GM23338 (cell line): ENCODE measurements around the gene ZFHX2. TPM values are rescaled to one million over a fixed set of nuclear protein-coding genes. Genes with fewer than 3 reads are reported as not detected.

Experiments used
- ATAC-seq: fragments of 200-7000 bp; cut with Tn5 transposase; 3 replicates; pipeline ENCODE4 v1.9.1; 2020
- DNase-seq: peaks from one replicate; pipeline ENCODE4 v3.0.0-alpha.2; 2015; ENCODE audit warnings: low spot score
- H2AFZ ChIP-seq: fragments of 200-600 bp; sonication (generic); 2 replicates; pipeline ENCODE4 v1.8.0; 2016; ENCODE audit warnings: antibody characterized with exemption, mild to moderate bottlenecking, moderate library complexity
- H3F3A ChIP-seq: fragments of 200-600 bp; sonication (generic); replicated peaks from 2 replicates; pipeline ENCODE4 v1.8.0; 2017; ENCODE audit warnings: antibody characterized with exemption, mixed run types, low read depth
- H3K27ac ChIP-seq: fragments of 200-600 bp; sonication (generic); 2 replicates; pipeline ENCODE4 v1.6.1; 2016; ENCODE audit warnings: low read depth
- H3K27me3 ChIP-seq: fragments of 200-600 bp; sonication (generic); 2 replicates; pipeline ENCODE4 v1.8.0; 2016; ENCODE audit warnings: mild to moderate bottlenecking, mixed run types, moderate library complexity; ENCODE audit not compliant: insufficient read depth
- H3K36me3 ChIP-seq: fragments of 200-600 bp; sonication (generic); 2 replicates; pipeline ENCODE4 v1.8.0; 2016; ENCODE audit warnings: mild to moderate bottlenecking; ENCODE audit not compliant: insufficient read depth
- H3K4me1 ChIP-seq: fragments of 200-600 bp; sonication (generic); 2 replicates; pipeline ENCODE4 v1.8.0; 2016; ENCODE audit warnings: mild to moderate bottlenecking, moderate library complexity; ENCODE audit not compliant: insufficient read depth
- H3K4me2 ChIP-seq: fragments of 200-600 bp; sonication (generic); 2 replicates; pipeline ENCODE4 v1.7.1; 2017; ENCODE audit warnings: mixed run types
- H3K4me3 ChIP-seq: fragments of 200-600 bp; sonication (generic); 2 replicates; pipeline ENCODE4 v1.6.1; 2016; ENCODE audit warnings: mixed run types
- H3K79me2 ChIP-seq: fragments of 200-600 bp; sonication (generic); replicated peaks from 2 replicates; pipeline ENCODE4 v1.8.0; 2017; ENCODE audit warnings: mild to moderate bottlenecking; ENCODE audit not compliant: insufficient read depth
- H3K9me2 ChIP-seq: fragments of 200-600 bp; sonication (generic); 2 replicates; pipeline ENCODE4 v1.8.0; 2017; ENCODE audit not compliant: insufficient read depth
- H4K20me1 ChIP-seq: fragments of 200-600 bp; sonication (generic); replicated peaks from 2 replicates; pipeline ENCODE4 v1.8.0; 2017; ENCODE audit warnings: mild to moderate bottlenecking; ENCODE audit not compliant: insufficient read depth
- H3K27ac Mint-ChIP-seq: 2 replicates; pipeline ENCODE4 v1.8.0; 2020; ENCODE audit warnings: inconsistent platforms, mild to moderate bottlenecking, moderate library complexity, mixed read lengths
- H3K27me3 Mint-ChIP-seq: 3 replicates; pipeline ENCODE4 v1.8.0; 2022; ENCODE audit warnings: low read depth, mild to moderate bottlenecking, moderate library complexity, mixed read lengths, inconsistent platforms; ENCODE audit not compliant: insufficient read depth, poor library complexity
- H3K36me3 Mint-ChIP-seq: 3 replicates; pipeline ENCODE4 v1.8.0; 2021; ENCODE audit warnings: low read depth, mild to moderate bottlenecking, inconsistent platforms, moderate library complexity, mixed read lengths
- H3K4me1 Mint-ChIP-seq: 3 replicates; pipeline ENCODE4 v1.8.0; 2020; ENCODE audit warnings: mild to moderate bottlenecking, inconsistent platforms, mixed read lengths
- H3K4me3 Mint-ChIP-seq: 3 replicates; pipeline ENCODE4 v1.8.0; 2021; ENCODE audit warnings: moderate library complexity, mild to moderate bottlenecking, inconsistent platforms, mixed read lengths
- H3K9me3 Mint-ChIP-seq: 3 replicates; pipeline ENCODE4 v1.8.0; 2020; ENCODE audit warnings: moderate library complexity, mild to moderate bottlenecking, inconsistent platforms, mixed read lengths
- JUNB ChIP-seq: IDR thresholded peaks from one replicate; pipeline ENCODE4 v1.6.1; 2016; ENCODE audit warnings: antibody characterized with exemption; ENCODE audit not compliant: unreplicated experiment
- POLR2AphosphoS5 ChIP-seq: IDR thresholded peaks from 2 replicates; pipeline ENCODE4 v1.6.1; 2016; ENCODE audit warnings: antibody characterized with exemption, low read depth
- ZNF114 ChIP-seq: fragments of 250-450 bp; sonication (Bioruptor Pico); IDR thresholded peaks from 2 replicates; pipeline ENCODE4 v1.5.0; 2020; ENCODE audit warnings: mild to moderate bottlenecking, moderate library complexity
- polyA plus RNA-seq: library from polyadenylated mRNA; unstranded; fragments of >200 nt; fragmentation: Nextera tagmentation; extraction: Ambion mirVana; gene quantifications from 2 replicates; pipeline ENCODE4 v1.2.1, GENCODE V29; 2016
- total RNA-seq: library from RNA; depleted of rRNA; stranded (reverse); fragments of >200 nt; shearing (Covaris generic); gene quantifications from 2 replicates; pipeline ENCODE4 v1.2.3, GENCODE V29; 2014
- TF ChIP-seq, protein P1 (sequence below), 2 experiments: fragments of 200-600 bp in 1 of 2; sonication (generic) in 1 of 2; conservative IDR thresholded peaks; 2 replicates each; pipeline versions ENCODE4 v1.5.1 to v1.6.1; 2016 to 2017; ENCODE audit warnings: antibody characterized with exemption in 2 of 2, low read depth in 2 of 2, mild to moderate bottlenecking in 2 of 2, moderate library complexity in 1 of 2
- TF ChIP-seq, protein P2 (sequence below): IDR thresholded peaks from 2 replicates; pipeline ENCODE4 v1.6.1; 2016; ENCODE audit warnings: antibody characterized with exemption
- TF ChIP-seq, protein P3 (sequence below): IDR thresholded peaks from one replicate; pipeline ENCODE4 v1.6.1; 2018; ENCODE audit warnings: antibody characterized with exemption; ENCODE audit not compliant: unreplicated experiment
- TF ChIP-seq, protein P4 (sequence below): fragments of 250-450 bp; sonication (Bioruptor Pico); IDR thresholded peaks from 2 replicates; pipeline ENCODE4 v1.5.0; 2020; ENCODE audit warnings: mild to moderate bottlenecking, moderate library complexity

ZFHX2 gene
- total and polyA plus RNA-seq, 2 experiments from 2014 or later = 11.6 to 18.5 TPM

DNA sequence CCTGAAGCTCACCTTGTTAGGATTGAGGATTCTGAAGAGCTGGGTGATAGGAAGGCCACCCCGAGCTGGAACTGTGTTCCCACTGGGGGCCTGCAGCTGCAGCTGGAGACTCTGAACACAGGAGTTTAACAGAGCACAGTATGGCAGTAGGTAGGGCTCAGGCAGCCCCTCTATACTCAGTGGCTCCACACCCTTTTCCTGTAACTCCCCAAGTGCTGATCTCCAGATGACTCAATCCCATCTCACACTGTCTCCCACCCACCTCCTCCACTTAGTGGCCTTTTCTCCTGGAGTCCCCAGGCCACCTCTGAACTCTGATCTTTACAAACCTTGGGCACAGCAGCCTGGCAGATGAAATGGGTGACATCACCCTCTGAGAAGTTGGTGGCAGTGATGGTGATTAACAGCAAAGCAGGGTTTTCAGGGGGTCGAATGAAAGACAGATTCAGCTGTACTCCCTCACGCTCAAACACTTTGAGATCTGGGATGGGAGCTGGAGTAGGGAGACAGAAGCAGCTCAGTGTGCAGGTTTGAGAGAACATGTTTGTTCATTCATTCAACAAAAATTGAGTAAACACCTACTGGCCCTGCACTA lies 8.5 kb upstream of the ZFHX2 start (continued):
- TF ChIP-seq, protein P1, sequence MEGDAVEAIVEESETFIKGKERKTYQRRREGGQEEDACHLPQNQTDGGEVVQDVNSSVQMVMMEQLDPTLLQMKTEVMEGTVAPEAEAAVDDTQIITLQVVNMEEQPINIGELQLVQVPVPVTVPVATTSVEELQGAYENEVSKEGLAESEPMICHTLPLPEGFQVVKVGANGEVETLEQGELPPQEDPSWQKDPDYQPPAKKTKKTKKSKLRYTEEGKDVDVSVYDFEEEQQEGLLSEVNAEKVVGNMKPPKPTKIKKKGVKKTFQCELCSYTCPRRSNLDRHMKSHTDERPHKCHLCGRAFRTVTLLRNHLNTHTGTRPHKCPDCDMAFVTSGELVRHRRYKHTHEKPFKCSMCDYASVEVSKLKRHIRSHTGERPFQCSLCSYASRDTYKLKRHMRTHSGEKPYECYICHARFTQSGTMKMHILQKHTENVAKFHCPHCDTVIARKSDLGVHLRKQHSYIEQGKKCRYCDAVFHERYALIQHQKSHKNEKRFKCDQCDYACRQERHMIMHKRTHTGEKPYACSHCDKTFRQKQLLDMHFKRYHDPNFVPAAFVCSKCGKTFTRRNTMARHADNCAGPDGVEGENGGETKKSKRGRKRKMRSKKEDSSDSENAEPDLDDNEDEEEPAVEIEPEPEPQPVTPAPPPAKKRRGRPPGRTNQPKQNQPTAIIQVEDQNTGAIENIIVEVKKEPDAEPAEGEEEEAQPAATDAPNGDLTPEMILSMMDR (conservative IDR thresholded peaks at IDR 0.05; ENCODE audit: low read depth in 2 of 2) = no peak
- TF ChIP-seq JUNB = no peak
- no peak for TF ChIP-seq POLR2AphosphoS5
- TF ChIP-seq, protein P2, sequence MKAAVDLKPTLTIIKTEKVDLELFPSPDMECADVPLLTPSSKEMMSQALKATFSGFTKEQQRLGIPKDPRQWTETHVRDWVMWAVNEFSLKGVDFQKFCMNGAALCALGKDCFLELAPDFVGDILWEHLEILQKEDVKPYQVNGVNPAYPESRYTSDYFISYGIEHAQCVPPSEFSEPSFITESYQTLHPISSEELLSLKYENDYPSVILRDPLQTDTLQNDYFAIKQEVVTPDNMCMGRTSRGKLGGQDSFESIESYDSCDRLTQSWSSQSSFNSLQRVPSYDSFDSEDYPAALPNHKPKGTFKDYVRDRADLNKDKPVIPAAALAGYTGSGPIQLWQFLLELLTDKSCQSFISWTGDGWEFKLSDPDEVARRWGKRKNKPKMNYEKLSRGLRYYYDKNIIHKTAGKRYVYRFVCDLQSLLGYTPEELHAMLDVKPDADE = no peak
- TF ChIP-seq ZNF114 = no peak
- TF ChIP-seq, protein P3, sequence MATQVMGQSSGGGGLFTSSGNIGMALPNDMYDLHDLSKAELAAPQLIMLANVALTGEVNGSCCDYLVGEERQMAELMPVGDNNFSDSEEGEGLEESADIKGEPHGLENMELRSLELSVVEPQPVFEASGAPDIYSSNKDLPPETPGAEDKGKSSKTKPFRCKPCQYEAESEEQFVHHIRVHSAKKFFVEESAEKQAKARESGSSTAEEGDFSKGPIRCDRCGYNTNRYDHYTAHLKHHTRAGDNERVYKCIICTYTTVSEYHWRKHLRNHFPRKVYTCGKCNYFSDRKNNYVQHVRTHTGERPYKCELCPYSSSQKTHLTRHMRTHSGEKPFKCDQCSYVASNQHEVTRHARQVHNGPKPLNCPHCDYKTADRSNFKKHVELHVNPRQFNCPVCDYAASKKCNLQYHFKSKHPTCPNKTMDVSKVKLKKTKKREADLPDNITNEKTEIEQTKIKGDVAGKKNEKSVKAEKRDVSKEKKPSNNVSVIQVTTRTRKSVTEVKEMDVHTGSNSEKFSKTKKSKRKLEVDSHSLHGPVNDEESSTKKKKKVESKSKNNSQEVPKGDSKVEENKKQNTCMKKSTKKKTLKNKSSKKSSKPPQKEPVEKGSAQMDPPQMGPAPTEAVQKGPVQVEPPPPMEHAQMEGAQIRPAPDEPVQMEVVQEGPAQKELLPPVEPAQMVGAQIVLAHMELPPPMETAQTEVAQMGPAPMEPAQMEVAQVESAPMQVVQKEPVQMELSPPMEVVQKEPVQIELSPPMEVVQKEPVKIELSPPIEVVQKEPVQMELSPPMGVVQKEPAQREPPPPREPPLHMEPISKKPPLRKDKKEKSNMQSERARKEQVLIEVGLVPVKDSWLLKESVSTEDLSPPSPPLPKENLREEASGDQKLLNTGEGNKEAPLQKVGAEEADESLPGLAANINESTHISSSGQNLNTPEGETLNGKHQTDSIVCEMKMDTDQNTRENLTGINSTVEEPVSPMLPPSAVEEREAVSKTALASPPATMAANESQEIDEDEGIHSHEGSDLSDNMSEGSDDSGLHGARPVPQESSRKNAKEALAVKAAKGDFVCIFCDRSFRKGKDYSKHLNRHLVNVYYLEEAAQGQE = no peak

DNA sequence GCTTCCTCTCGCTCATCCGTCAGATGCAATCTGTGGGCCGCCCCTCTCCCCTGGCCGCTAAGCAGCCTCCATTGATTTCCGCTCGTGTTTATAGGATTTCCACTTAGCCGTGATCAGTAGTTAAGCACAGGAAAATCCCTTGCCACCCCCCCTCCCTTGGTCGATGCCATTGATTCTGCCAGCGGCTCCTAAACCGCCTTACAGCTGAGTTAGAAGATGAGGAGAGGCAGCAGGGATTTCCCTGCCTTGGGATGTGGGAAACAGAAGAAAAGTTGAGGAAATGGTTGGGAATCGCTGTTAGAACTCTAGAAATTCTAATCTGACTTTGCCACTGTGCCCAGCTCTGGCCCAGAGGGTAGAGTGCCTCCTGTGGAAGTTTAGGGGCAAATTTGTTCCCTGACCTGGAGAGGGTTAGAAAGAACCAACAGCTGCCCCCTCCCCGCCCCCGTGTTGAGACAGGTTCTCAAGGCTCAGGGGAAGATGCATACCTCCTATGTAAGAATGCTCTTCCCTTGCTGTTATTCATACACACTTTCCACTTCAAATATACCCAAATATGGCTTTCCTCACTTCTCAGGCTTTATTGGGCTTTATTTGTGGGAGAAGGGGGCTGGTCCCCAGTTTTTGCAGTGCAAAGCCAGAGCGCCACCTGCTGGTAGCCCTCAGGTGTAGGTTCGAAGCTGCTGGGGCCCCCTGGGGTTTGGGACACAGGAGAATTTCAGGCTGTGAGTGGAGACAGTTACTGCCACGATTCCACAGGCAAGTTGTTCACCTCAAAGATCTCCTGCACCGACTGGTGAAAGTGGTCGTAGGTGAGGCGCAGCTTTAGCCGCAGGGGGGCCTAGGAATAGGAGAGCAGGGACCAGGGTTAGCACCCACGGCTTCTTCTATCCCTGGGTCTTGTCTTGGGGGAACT lies 7.7 kb upstream of the ZFHX2 start:
- peak; percentile 5; the same call in 2 of the 3 replicates for ATAC-seq
- Mint-ChIP-seq H3K9me3 (no peaks in the 10 kb centered on the region), H3K27me3 (peaks cover 24% of the 10 kb centered on the region), H3K4me1 (peaks cover 47% of the 10 kb centered on the region), H3K27ac (peak overlapping the region; percentile 87), H3K4me3 (no peak overlapping the region), H3K36me3 (peaks cover 53% of the 10 kb centered on the region)
- TF ChIP-seq, protein P1 (conservative IDR thresholded peaks at IDR 0.05; ENCODE audit: low read depth in 2 of 2) = peak; percentile 91 to 100
- TF ChIP-seq, protein P4, sequence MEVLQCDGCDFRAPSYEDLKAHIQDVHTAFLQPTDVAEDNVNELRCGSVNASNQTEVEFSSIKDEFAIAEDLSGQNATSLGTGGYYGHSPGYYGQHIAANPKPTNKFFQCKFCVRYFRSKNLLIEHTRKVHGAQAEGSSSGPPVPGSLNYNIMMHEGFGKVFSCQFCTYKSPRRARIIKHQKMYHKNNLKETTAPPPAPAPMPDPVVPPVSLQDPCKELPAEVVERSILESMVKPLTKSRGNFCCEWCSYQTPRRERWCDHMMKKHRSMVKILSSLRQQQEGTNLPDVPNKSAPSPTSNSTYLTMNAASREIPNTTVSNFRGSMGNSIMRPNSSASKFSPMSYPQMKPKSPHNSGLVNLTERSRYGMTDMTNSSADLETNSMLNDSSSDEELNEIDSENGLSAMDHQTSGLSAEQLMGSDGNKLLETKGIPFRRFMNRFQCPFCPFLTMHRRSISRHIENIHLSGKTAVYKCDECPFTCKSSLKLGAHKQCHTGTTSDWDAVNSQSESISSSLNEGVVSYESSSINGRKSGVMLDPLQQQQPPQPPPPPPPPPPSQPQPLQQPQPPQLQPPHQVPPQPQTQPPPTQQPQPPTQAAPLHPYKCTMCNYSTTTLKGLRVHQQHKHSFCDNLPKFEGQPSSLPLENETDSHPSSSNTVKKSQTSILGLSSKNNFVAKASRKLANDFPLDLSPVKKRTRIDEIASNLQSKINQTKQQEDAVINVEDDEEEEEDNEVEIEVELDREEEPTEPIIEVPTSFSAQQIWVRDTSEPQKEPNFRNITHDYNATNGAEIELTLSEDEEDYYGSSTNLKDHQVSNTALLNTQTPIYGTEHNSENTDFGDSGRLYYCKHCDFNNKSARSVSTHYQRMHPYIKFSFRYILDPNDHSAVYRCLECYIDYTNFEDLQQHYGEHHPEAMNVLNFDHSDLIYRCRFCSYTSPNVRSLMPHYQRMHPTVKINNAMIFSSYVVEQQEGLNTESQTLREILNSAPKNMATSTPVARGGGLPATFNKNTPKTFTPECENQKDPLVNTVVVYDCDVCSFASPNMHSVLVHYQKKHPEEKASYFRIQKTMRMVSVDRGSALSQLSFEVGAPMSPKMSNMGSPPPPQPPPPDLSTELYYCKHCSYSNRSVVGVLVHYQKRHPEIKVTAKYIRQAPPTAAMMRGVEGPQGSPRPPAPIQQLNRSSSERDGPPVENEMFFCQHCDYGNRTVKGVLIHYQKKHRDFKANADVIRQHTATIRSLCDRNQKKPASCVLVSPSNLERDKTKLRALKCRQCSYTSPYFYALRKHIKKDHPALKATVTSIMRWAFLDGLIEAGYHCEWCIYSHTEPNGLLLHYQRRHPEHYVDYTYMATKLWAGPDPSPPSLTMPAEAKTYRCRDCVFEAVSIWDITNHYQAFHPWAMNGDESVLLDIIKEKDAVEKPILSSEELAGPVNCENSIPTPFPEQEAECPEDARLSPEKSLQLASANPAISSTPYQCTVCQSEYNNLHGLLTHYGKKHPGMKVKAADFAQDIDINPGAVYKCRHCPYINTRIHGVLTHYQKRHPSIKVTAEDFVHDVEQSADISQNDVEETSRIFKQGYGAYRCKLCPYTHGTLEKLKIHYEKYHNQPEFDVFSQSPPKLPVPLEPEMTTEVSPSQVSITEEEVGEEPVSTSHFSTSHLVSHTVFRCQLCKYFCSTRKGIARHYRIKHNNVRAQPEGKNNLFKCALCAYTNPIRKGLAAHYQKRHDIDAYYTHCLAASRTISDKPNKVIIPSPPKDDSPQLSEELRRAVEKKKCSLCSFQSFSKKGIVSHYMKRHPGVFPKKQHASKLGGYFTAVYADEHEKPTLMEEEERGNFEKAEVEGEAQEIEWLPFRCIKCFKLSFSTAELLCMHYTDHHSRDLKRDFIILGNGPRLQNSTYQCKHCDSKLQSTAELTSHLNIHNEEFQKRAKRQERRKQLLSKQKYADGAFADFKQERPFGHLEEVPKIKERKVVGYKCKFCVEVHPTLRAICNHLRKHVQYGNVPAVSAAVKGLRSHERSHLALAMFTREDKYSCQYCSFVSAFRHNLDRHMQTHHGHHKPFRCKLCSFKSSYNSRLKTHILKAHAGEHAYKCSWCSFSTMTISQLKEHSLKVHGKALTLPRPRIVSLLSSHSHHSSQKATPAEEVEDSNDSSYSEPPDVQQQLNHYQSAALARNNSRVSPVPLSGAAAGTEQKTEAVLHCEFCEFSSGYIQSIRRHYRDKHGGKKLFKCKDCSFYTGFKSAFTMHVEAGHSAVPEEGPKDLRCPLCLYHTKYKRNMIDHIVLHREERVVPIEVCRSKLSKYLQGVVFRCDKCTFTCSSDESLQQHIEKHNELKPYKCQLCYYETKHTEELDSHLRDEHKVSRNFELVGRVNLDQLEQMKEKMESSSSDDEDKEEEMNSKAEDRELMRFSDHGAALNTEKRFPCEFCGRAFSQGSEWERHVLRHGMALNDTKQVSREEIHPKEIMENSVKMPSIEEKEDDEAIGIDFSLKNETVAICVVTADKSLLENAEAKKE (CRISPR knock-in tag) = no peak
- Histone ChIP-seq H3K27ac (peak overlapping the region; percentile 99), H3K79me2 (peaks cover 19% of the 10 kb centered on the region), H3K27me3 (no peaks in the 10 kb centered on the region), H3K9me2 (no peaks in the 10 kb centered on the region), H4K20me1 (no peaks in the 10 kb centered on the region; the same call in 1 of the 2 replicates), H3K4me3 (no peak overlapping the region), H3K36me3 (no peaks in the 10 kb centered on the region; the same call in 1 of the 2 replicates), H3K4me1 (peaks cover 38% of the 10 kb centered on the region), H3K4me2 (peak overlapping the region; percentile 53; the same call in 1 of the 2 replicates), H3F3A (peaks cover 13% of the 10 kb centered on the region; the same call in 1 of the 2 replicates), H2AFZ (no peak overlapping the region)
- DNase-seq = peak; percentile 93
